GM21360 (cell line): ENCODE results near the gene CD47.

Source experiments
- ATAC-seq: cut with Tn5 transposase; IDR thresholded peaks from one replicate; pipeline ENCODE4 v1.9.1; 2021; ENCODE audit warnings: mild to moderate bottlenecking, moderate library complexity; ENCODE audit not compliant: unreplicated experiment

Gene CD47

GRCh38 chr3:108014943-108015342 lies 75.9 kb downstream of the CD47 start:
- no peak for ATAC-seq

GRCh38 chr3:108013141-108014055 lies 77.4 kb downstream of the CD47 start:
- ATAC-seq, result no peak

GRCh38 chr3:108012304-108012703 lies 78.5 kb downstream of the CD47 start:
- ATAC-seq, result no peak

GRCh38 chr3:108011616-108012015 lies 79.2 kb downstream of the CD47 start:
- no peak for ATAC-seq

GRCh38 chr3:108008931-108009639 lies 81.7 kb downstream of the CD47 start:
- peak; percentile 56 for ATAC-seq

- no peak for ATAC-seq
Observed at GRCh38 chr3:108008106-108008505, 82.7 kb downstream of the CD47 start.

- no peak for ATAC-seq
Observed at GRCh38 chr3:108006881-108007331, 83.9 kb downstream of the CD47 start.

GRCh38 chr3:108006077-108006771 lies 84.6 kb downstream of the CD47 start:
- ATAC-seq, result no peak

- no peak for ATAC-seq
Observed at GRCh38 chr3:108004647-108005046, 86.2 kb downstream of the CD47 start.

GRCh38 chr3:108001457-108001856 lies 89.4 kb downstream of the CD47 start:
- no peak for ATAC-seq

GRCh38 chr3:107999215-107999775 lies 91.5 kb downstream of the CD47 start:
- no peak for ATAC-seq

GRCh38 chr3:107997671-107998070 lies 93.2 kb downstream of the CD47 start:
- ATAC-seq, result no peak

GRCh38 chr3:107995823-107996222 lies 95.0 kb downstream of the CD47 start:
- ATAC-seq, result no peak

GRCh38 chr3:107994956-107995715 lies 95.7 kb downstream of the CD47 start:
- ATAC-seq, result no peak

GRCh38 chr3:107994181-107994580 lies 96.7 kb downstream of the CD47 start:
- ATAC-seq, result no peak

GRCh38 chr3:107993771-107994170 lies 97.1 kb downstream of the CD47 start:
- no peak for ATAC-seq
